K562 (cell line): ENCODE data around the gene PIGC. TPM values are rescaled to one million over a fixed set of nuclear protein-coding genes. Genes with fewer than 3 reads are reported as not detected.

Experiments
- ATAC-seq: fragments of 200-7000 bp; cut with Tn5 transposase; 3 replicates; pipeline ENCODE4 v1.9.1; 2020; ENCODE audit warnings: moderate library complexity
- BruUV-seq: library from RNA; stranded (reverse); fragments of 400-500 nt; replicated peaks from 2 replicates; lab custom pipeline; 2021; lab: Mats Ljungman, UMichigan
- CTCF ChIA-PET: fragments of 300-600 bp; formaldehyde crosslinking; extraction: SDS; loops from one replicate; lab custom pipeline; 2021; ENCODE audit warnings: low intra/inter-chr PET ratio; lab: Yijun Ruan, JAX
- POLR2A ChIA-PET: fragments of 300-600, 350-650 bp; sonication (Branson Sonifier 250); formaldehyde crosslinking; extraction: SDS; loops from one replicate; lab custom pipeline; 2021; ENCODE audit warnings: antibody characterized with exemption, inconsistent platforms; lab: Yijun Ruan, JAX
- DNase-seq, 4 experiments: peaks; one replicate each; pipeline versions ENCODE4 v3.0.0 to v3.0.0-alpha.2; 2011 to 2018; ENCODE audit warnings: low spot score in 3 of 4, mixed read lengths in 3 of 4; ENCODE audit errors: extremely low read depth in 1 of 4
- FAIRE-seq: peaks from 2 replicates; lab custom pipeline; 2011; peaks lifted over from hg19 to GRCh38; lab: Jason Lieb, UNC
- H2AFZ ChIP-seq: 2 replicates; pipeline ENCODE4 v1.6.0; 2011; ENCODE audit warnings: low read depth, low read length, control low read depth, inconsistent platforms
- H3K27ac ChIP-seq: fragments of 200-600 bp; 3 replicates; pipeline ENCODE4 v1.8.0; 2011; ENCODE audit warnings: low read depth, mild to moderate bottlenecking, control low read depth, inconsistent platforms, low read length, moderate library complexity, mixed read lengths; ENCODE audit errors: extremely low read depth
- H3K27me3 ChIP-seq, 2 experiments: fragments of 300-600 bp in 1 of 2; 2 replicates in 1 of 2; 3 replicates in 1 of 2; pipeline versions ENCODE4 v1.6.0 to v1.8.0; 2011; ENCODE audit warnings: inconsistent platforms in 2 of 2, low read length in 2 of 2, mild to moderate bottlenecking in 1 of 2, mixed read lengths in 1 of 2, moderate library complexity in 1 of 2; ENCODE audit not compliant: control insufficient read depth in 2 of 2, insufficient read depth in 2 of 2
- H3K36me3 ChIP-seq: fragments of 300-600 bp; 3 replicates; pipeline ENCODE4 v1.8.0; 2011; ENCODE audit warnings: mild to moderate bottlenecking, low read length, inconsistent platforms; ENCODE audit not compliant: control insufficient read depth, insufficient read depth
- H3K4me1 ChIP-seq, 2 experiments: fragments of 200-600 bp in 1 of 2; replicated peaks in 1 of 2; 2 replicates in 1 of 2; 3 replicates in 1 of 2; pipeline versions ENCODE4 v1.5.1 to v1.8.0; 2011; ENCODE audit warnings: inconsistent platforms in 2 of 2, low read length in 2 of 2, mild to moderate bottlenecking in 1 of 2, mixed read lengths in 1 of 2, moderate library complexity in 1 of 2; ENCODE audit not compliant: control insufficient read depth in 2 of 2, insufficient read depth in 2 of 2
- H3K4me2 ChIP-seq: 2 replicates; pipeline ENCODE4 v1.6.1; 2011; ENCODE audit warnings: low read length, control low read depth, inconsistent platforms, mixed read lengths; ENCODE audit not compliant: insufficient read depth
- H3K4me3 ChIP-seq: fragments of 200-600 bp; sonication (generic), shearing (Covaris generic); 2 replicates; pipeline ENCODE4 v1.5.1; 2016; ENCODE audit warnings: control low read depth, inconsistent platforms
- H3K79me2 ChIP-seq: fragments of 200-600 bp; 3 replicates; pipeline ENCODE4 v1.8.0; 2011; ENCODE audit warnings: low read length, inconsistent platforms; ENCODE audit not compliant: control insufficient read depth, insufficient read depth
- H3K9ac ChIP-seq, 2 experiments: 2 replicates each; pipeline versions ENCODE4 v1.6.0 to v1.6.1; 2011; ENCODE audit warnings: low read depth in 2 of 2, low read length in 2 of 2, control low read depth in 1 of 2, inconsistent platforms in 1 of 2, mild to moderate bottlenecking in 1 of 2, mixed read lengths in 1 of 2; ENCODE audit not compliant: insufficient read depth in 1 of 2
- H3K9me1 ChIP-seq: one replicate; pipeline ENCODE4 v1.6.0; 2011; ENCODE audit warnings: inconsistent platforms, mild to moderate bottlenecking, low read length, moderate library complexity; ENCODE audit not compliant: control insufficient read depth, insufficient read depth
- H3K9me3 ChIP-seq: replicated peaks from 2 replicates; pipeline ENCODE4 v1.5.1; 2011; ENCODE audit warnings: low read depth, low read length, inconsistent platforms; ENCODE audit not compliant: control insufficient read depth, insufficient read depth
- H4K20me1 ChIP-seq: replicated peaks from 2 replicates; pipeline ENCODE4 v1.6.1; 2011; ENCODE audit warnings: low read length, inconsistent platforms, mixed read lengths; ENCODE audit not compliant: control insufficient read depth, insufficient read depth
- FIP1L1 ChIP-seq: fragments of 200-400 bp; formaldehyde crosslinking; IDR thresholded peaks from 2 replicates; pipeline ENCODE4 v1.6.1; 2018; ENCODE audit warnings: mild to moderate bottlenecking, low read depth, low read length; ENCODE audit not compliant: poor library complexity, severe bottlenecking
- FOXJ2 ChIP-seq: fragments of 200-800 bp; sonication (Bioruptor generic); IDR thresholded peaks from 2 replicates; pipeline ENCODE4 v1.6.1; 2016; ENCODE audit warnings: missing genetic modification characterization, missing compliant biosample characterization
- FOXP4 ChIP-seq: sonication (generic); formaldehyde crosslinking; IDR thresholded peaks from 2 replicates; pipeline ENCODE4 v1.8.0; 2022; ENCODE audit warnings: mild to moderate bottlenecking, missing genetic modification reagents, borderline replicate concordance
- HDAC8 ChIP-seq: fragments of 450-650 bp; IDR thresholded peaks from 2 replicates; pipeline ENCODE4 v1.6.1; 2016; ENCODE audit warnings: mild to moderate bottlenecking, missing genetic modification characterization, moderate library complexity, missing compliant biosample characterization
- HIVEP1 ChIP-seq: fragments of 250-450 bp; sonication (Bioruptor Pico); IDR thresholded peaks from 2 replicates; pipeline ENCODE4 v1.4.0; 2020; ENCODE audit warnings: mild to moderate bottlenecking
- IRF1 ChIP-seq: sonication (generic); formaldehyde crosslinking; IDR thresholded peaks from 2 replicates; pipeline ENCODE4 v1.8.0; 2022; ENCODE audit warnings: missing genetic modification reagents, mild to moderate bottlenecking, borderline replicate concordance
- KLF1 ChIP-seq: fragments of 450-650 bp; IDR thresholded peaks from 2 replicates; pipeline ENCODE4 v1.6.1; 2016; ENCODE audit warnings: missing genetic modification characterization, missing compliant biosample characterization
- MTF1 ChIP-seq: fragments of 250-450 bp; sonication (Bioruptor Pico); IDR thresholded peaks from 2 replicates; pipeline ENCODE4 v1.9.0; 2021; ENCODE audit warnings: moderate library complexity, mild to moderate bottlenecking, inconsistent platforms, borderline replicate concordance
- PHB2 ChIP-seq: fragments of 450-650 bp; IDR thresholded peaks from 2 replicates; pipeline ENCODE4 v1.6.1; 2017; ENCODE audit warnings: low read depth
- RERE ChIP-seq: sonication (generic); formaldehyde crosslinking; IDR thresholded peaks from 2 replicates; pipeline ENCODE4 v1.8.0; 2023; ENCODE audit warnings: missing genetic modification reagents, mild to moderate bottlenecking, borderline replicate concordance
- ZNF41 ChIP-seq: fragments of 250-450 bp; sonication (Bioruptor Pico); conservative IDR thresholded peaks from 2 replicates; pipeline ENCODE4 v1.4.0; 2020; ENCODE audit warnings: mild to moderate bottlenecking
- ZNF785 ChIP-seq: fragments of 250-450 bp; sonication (Bioruptor Pico); IDR thresholded peaks from 2 replicates; pipeline ENCODE4 v1.4.0; 2020; ENCODE audit warnings: mild to moderate bottlenecking
- WGBS: fragments of 100-300 bp; shearing (Covaris generic); methylation state at CpG from one replicate; pipeline ENCODE4 v1.1.6; 2016; ENCODE audit warnings: low coverage, mixed read lengths; ENCODE audit not compliant: insufficient coverage; ENCODE audit errors: missing lambda C conversion rate; 5-methylcytosine and 5-hydroxymethylcytosine counted together
- in situ Hi-C: fragments of 300-500 bp; cut with MboI; formaldehyde crosslinking; loops from 4 replicates; pipeline ENCODE4 v1.15.0; 2018; ENCODE audit warnings: inconsistent platforms, mixed read lengths
- intact Hi-C: fragments of 100-400 bp; cut with micrococcal nuclease; formaldehyde crosslinking; loops from 2 replicates; pipeline ENCODE4 v1.14.2; 2022
- polyA plus RNA-seq, 8 experiments: library from polyadenylated mRNA; depleted of rRNA in 4 of 8; stranded (reverse) in 5 of 8; unstranded in 3 of 8; fragments of >200 nt; fragmentation: Nextera tagmentation in 2 of 8; fragmentation: Illumina TruSeq in 1 of 8; extraction: Ambion mirVana in 2 of 8; extraction: Trizol in 1 of 8; gene quantifications; 2 replicates each; pipeline versions ENCODE4 v1.2.1 to v1.2.3, GENCODE V29; 2011 to 2014; ENCODE audit warnings: inconsistent platforms in 1 of 8, missing spikeins in 1 of 8
- total RNA-seq, 7 experiments: library from RNA; depleted of rRNA in 6 of 7; stranded (reverse); fragments of >200 nt in 6 of 7; fragmentation: Illumina TruSeq in 2 of 7; extraction: Trizol in 2 of 7; gene quantifications; 2 replicates each; pipeline versions ENCODE4 v1.2.1 to v1.2.3, GENCODE V29; 2011 to 2021; ENCODE audit warnings: low replicate concordance in 1 of 7
- TF ChIP-seq, protein P1 (sequence below), 3 experiments: fragments of 200-800 bp in 1 of 3; sonication (Bioruptor generic) in 1 of 3; sonication (generic) in 1 of 3; formaldehyde crosslinking in 1 of 3; IDR thresholded peaks; 2 replicates each; pipeline versions ENCODE4 v1.6.1 to v1.8.0; 2016 to 2022; ENCODE audit warnings: mild to moderate bottlenecking in 2 of 3, missing compliant biosample characterization in 2 of 3, missing genetic modification characterization in 2 of 3, missing genetic modification reagents in 1 of 3

Gene PIGC
- total and polyA plus RNA-seq, 9 of the 15 experiments (the other 6 are each of a cell fraction or from before 2014, with no cell fraction given) = 30.5 to 97.9 (median 54.7) TPM

- in situ Hi-C loops (no loop called here), intact Hi-C loops (no loop called here)
- Histone ChIP-seq H3K4me2 (no peak overlapping the region), H3K27ac (no peak overlapping the region), H3K79me2 (no peaks in the 10 kb centered on the region), H4K20me1 (no peaks in the 10 kb centered on the region), H3K4me3 (no peak overlapping the region), H3K4me1 (peaks cover 6 to 8% of the 10 kb centered on the region in 2 experiments), H3K9me1 (no peaks in the 10 kb centered on the region), H3K9ac (no peak overlapping the region), H2AFZ (no peak overlapping the region), H3K27me3 (no peaks in the 10 kb centered on the region), H3K36me3 (no peaks in the 10 kb centered on the region), H3K9me3 (no peaks in the 10 kb centered on the region)
- TF ChIP-seq HIVEP1 (CRISPR knock-in tag) (no peak), IRF1 (CRISPR knock-in tag) (no peak), HDAC8 (no peak), PHB2 (no peak), RERE (CRISPR knock-in tag) (no peak), ZNF785 (CRISPR knock-in tag) (no peak), FIP1L1 (no peak), FOXP4 (CRISPR knock-in tag) (no peak), KLF1 (tag) (no peak), FOXJ2 (tag) (no peak), ZNF41 (no peak), MTF1 (CRISPR knock-in tag) (no peak)
- TF ChIP-seq, protein P1, sequence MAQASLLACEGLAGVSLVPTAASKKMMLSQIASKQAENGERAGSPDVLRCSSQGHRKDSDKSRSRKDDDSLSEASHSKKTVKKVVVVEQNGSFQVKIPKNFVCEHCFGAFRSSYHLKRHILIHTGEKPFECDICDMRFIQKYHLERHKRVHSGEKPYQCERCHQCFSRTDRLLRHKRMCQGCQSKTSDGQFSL (CRISPR knock-in tag; IDR thresholded peaks at IDR 0.05) = no peak
- TF ChIP-seq, protein P1 (tag; IDR thresholded peaks at IDR 0.05) = no peak
- no TSS peak for BruUV-seq
- 0% methylated on average over 1 of the region's 1 CpG for WGBS
- DNase-seq = no peak
- POLR2A ChIA-PET = interaction anchor here (0.9 to 2.1 kb wide), 2 partner anchors 9 to 51 kb away, joined by 3 to 7 read pairs; partner anchors contain the start of gene SUCO
- no peak for ATAC-seq
- CTCF ChIA-PET = no interaction called here
- FAIRE-seq = no peak
Observed at GRCh38 chr1:172482044-172482443, 38.2 kb upstream of the PIGC start.
